Activated CD4-positive, CD25-positive, alpha-beta regulatory T cell treated with anti-CD3 and anti-CD28 coated beads, Interleukin-2, amount 50 U/mL, for 16 hours (primary cell): ENCODE data around the gene ICA1.
"Not testable (repeated sequence)": the region's sequence is repeated elsewhere in the genome, so short reads cannot be mapped to it uniquely, and the experiment has no call there.

Experiments
- DNase-seq: peaks from one replicate; pipeline ENCODE4 v3.0.0-alpha.2; 2020; ENCODE audit warnings: low read depth, low spot score

The ICA1 gene

DNA sequence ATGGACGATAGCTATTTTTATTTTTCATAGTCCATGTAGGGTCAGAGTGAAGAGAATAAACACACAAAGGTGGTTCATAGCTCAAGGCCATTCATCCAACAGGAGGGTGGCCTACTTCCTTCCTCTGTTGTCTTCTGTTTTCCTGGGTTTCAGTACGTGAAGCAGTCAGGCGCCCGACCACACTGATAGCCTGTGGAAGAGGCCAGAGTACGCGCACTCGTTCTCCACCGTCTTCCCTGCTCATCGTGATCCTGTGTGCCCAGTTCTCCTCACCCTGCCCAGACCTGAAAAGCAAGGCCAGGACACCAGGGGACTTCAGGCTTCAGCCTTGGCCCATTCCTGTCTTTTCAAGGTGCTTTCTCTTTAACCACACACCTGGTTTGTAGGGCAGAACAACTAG, 158.7 kb downstream of the ICA1 start:
- DNase-seq, result no peak

DNA sequence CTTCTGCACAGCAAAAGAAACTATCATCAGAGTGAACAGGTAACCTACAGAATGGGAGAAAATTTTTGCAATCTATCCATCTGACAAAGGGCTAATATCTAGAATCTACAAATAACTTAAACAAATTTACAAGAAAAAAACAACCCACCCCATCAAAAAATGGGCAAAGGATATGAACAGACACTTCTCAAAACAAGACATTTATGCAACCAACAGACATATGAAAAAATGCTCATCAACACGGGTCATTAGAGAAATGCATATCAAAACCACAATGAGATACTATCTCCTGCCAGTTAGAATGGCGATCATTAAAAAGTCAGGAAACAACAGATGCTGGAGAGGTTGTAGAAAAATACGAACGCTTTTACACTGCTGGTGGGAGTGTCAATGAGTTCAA, 160.7 kb downstream of the ICA1 start:
- DNase-seq, result not testable (repeated sequence)

DNA sequence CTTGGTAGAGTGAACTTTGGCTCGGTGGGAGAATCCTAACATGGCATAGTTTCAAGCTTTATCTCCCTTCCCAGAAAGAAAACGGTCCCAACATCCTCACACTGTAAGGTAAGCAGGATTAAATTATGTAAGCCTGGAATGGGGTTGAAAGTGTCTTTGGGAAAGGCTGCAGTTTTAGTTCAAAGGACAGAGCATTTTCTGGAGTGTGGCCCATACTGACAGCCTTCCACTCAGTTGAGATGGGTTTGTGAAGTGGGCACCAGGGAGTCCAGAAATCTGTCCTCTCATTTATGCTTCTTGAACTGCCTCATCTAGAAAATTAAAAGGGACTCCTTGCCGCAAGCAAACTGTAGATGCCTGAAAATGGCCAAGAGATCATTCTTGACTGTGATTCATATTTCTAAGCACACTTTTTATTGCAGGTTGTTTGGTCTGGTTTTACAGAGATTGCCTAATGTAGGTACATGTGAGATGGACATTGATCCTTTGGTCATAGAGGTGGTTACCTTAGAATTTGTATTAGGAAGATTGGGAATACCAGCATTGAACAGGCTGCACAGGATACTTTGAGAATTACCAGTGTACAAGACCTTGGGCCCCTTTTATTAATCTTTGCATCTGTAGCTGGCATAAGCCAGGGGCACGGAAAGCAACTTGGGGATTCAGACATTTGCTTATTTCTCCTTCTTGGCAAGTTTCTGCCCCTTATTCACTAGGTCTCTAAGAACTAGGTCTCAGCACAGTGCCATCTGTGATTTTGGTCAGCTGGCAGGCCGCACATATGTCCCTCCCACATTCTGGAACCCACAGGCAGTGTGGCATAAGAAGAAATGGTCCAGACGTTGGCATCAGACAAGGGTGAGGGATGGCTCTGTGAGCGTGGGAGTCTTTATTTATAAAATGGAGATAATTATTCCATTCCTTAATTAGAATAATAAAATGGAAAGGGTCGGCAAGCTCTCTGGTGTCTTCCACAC, 167.5 kb downstream of the ICA1 start:
- DNase-seq, result no peak

DNA sequence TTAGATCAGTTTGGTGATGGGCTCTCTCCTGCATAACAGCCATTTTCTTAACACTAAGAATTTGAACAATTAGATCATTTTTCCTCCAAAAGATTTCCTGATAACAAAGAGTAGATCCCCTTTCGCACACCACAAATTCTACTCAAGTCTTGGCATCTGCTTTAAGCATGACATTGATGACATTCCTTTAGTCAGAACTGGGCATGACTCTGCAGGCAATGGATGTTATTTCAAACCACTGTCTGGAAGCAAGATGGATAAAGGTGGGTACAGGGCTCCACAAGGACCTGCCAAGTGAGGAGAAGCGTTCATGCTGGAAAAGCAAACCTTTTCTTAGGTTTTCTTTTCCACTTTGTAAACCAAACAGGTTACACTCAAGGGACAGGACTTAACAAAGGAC, 169.8 kb downstream of the ICA1 start:
- DNase-seq, result no peak

DNA sequence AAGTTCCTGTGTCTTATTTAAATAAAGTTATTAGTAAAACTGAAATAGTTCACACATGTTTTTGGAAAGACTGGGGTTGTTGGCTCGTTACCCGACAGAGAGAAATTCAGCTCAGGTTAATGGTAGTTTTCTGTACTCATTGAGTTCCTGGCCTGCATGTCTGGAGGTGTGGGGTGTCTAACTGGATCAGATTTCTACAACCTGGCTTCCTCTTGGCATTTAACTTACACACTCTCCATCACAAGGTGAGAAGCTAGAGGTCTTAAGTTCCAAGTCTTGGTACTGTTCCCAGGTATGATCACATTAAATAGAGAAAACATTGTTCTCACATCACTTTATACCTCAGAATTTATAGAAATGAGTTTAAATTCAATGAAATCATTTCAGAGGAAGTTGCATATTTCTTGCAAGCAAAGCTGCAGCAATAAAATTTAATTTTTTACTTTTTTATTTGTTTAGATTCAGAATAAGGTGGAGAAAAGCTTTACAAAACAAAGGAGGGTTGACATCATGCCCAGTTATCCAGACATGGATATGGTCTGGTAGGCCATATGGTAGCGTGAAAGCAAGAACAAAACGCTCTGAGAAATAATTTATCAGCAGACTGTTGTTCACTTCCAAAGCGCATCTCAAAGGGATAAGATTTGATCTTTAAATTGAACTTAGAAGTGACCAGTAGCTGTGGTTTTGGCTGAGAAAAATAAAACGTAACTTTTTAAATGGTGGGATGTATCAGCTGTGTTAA, 172.8 kb downstream of the ICA1 start:
- no peak for DNase-seq

DNA sequence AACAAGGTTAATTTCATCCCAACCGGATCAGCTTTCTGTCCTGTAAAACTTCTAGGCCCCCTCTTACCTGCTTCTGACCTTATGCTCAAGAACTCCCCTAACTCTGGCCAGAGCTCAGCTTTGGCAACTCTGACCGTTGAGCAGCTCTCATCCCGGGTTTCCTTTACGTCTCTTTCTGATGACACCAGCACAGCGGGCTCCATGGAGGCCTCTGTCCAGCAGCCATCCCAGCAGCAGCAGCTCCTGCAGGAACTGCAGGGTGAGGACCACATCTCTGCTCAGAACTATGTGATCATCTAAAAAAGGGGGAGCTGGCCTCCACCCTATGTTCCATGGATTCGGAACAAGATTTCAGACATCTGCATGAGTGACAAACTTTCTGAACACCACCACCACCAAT, 175.7 kb downstream of the ICA1 start:
- DNase-seq, result no peak

DNA sequence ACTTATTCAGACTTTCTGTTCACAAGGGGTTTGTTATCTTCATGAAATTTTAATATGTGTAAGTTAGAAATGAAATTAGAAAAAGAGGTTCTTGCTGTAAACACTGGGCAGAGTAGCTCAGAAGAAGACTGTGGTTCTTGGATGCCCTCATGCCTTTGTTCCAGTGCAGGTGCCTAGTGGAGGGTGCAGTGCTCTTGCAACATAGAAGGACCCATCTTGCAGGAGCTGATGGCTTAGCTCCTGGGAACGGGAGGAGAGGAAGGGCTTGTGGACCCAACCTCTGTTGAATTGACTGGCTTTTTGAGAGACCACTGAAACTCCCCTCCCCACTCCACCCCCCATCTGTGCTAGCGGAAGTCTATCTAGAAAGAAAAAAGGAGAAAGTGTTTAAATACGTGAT, 176.5 kb downstream of the ICA1 start:
- no peak for DNase-seq

DNA sequence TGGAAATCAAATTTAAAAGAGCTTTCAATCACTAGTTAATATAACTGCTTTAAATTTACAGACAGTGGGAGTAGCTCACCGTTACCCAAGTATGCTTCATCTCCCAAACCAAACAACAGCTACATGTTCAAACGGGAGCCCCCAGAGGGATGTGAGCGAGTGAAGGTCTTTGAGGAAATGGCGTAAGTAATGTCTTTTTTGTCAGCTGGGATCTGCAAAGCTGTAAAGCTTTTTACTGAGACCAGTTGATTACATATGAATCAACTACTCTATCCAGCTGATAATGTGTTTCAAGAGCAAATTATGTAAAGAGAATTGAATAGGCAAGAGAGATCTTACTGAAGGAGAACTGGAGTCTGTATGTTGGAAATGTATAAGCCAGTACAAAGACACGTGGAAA, 177.1 kb downstream of the ICA1 start:
- no peak for DNase-seq

DNA sequence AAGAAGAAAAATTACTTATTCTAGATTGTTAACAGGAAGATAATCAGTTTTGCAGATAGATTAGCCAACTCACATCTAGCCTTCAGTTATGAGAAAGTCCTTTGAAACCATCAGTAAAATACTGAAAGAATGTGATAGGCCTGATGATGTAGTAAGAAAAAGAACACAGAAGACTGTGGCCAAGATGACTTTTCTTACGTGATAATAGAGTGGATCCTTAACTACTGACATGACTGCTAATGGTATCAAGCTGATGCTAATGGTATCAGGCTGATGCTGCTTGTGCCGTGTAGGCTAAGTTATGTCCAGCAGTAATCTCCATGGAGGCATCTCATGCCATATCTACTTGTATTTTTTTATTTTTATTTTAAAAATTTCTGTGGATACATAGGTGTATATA, 179.2 kb downstream of the ICA1 start:
- no peak for DNase-seq

DNA sequence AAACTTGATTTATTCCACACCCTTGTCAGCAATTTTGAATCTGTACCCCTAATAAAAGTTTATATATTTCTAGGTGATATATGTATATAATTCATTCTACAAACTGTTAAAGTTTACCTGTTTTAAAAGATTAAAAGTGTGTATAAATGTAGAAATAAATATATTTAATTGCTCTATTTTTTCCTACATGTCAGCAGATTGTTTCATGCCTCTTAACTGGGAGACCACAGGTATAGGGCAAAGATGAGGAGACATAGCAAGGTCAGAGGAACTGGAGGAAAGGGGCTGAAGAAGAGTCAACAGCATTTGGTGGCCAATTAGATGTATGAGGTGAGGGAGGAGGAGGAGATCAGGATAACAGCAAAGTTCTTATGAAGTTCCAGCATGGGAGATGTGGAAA, 183.5 kb downstream of the ICA1 start:
- no peak for DNase-seq

DNA sequence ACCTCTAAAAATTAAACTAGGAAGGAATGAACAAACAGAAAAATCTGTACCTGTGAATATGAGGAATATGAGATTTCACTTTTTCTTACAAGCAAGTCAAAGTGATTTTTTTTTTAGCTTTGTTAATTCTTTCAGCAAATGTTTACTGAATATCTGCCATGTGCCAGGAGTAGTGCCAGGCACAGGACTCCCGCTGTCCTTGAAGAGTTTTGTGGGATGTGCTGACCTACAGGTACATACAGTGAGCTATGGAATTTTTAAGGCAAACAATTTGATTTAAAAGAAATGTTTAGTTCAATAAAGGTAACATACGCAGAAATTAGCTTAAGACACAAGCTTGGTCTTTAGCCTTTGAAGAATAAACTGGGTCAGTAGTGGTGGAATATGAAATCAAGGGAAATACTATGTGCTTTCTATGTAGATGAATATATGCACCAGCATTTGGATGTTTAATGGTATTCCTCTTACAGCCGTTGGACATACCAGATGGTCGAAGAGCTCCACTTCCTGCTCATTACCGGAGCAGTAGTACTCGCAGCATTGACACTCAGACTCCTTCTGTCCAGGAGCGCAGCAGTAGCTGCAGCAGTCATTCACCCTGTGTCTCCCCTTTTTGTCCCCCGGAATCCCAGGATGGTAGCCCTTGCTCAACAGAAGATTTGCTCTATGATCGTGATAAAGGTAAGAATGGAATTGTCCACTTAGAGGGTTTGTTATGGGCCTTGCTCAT, 191.4 kb downstream of the ICA1 start:
- DNase-seq, result no peak

DNA sequence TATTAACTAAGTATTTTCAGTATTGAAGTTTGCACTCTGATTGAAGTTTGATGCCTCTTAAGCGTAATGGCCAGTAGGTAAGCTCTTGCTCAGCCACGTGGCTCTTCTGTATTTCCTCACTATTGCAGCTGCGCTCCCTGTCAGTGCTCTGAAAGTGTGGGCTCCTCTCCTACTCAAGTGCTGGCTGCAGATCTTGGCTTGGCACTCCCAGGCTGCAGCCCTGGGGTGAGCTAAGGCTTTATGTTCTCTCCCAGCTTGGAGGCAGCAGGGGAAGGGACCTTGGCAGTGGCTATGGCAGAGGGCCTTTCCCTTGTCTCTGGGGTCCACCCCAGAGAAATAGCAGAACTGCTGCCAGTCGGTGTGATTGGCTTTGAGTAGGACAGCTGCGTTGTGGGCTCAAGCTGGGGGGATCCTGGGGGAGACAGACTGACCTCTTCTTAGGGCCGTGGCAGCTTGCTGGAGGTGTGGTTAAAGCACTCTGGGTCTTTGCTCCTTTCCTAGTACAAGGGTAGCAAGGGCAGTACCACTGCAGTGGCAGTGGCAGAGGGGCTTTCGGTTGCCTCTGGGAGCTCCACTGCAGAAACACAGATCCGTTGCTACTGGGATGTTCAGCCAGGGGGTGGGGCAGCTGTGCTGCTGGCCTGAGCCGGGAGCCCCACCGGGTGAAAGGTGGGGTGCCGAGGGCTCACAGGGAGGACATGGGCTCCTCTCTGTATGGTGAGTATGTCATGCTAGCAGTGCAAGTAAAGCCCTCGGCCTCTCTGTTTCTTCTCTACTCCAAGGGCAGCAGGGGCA, 192.9 kb downstream of the ICA1 start:
- DNase-seq, result no peak

DNA sequence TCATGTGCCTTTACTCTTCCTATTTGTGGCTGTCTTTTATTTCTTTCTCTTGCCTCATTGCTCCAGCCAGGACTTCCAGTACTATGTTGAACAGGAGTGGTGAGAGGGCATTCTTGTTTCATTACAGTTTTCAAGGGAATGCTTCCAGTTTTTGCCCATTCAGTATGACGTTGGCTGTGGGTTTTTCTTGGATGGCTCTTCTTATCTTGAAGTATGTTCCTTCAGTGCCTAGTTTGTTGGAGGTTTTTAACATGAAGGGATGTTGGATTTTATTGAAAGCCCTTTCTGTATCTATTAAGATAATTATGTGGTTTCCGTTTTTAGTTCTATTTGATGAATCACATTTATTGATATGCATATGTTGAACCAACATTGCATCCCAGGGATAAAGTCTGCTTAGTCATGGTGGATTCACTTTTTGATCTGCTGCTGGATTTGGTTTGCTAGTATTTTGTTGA, 196.6 kb downstream of the ICA1 start:
- DNase-seq, result no peak

DNA sequence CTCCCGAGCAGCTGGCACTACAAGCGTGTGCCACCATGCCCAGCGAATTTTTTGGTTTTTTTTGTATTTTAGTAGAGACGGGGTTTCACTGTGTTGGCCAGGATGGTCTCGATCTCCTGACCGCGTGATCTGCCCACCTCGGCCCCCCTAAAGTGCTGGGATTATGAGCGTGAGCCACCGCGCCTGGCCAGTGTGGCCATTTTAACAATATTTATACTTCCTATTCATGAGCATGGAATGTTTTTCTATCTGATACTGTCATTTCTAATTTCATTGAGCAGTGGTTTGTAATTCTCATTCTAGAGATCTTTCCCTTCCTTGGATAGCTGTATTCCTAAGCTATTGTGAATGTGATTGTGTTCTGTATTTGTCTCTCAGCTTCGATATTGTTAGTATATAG, 197.1 kb downstream of the ICA1 start:
- DNase-seq, result no peak

DNA sequence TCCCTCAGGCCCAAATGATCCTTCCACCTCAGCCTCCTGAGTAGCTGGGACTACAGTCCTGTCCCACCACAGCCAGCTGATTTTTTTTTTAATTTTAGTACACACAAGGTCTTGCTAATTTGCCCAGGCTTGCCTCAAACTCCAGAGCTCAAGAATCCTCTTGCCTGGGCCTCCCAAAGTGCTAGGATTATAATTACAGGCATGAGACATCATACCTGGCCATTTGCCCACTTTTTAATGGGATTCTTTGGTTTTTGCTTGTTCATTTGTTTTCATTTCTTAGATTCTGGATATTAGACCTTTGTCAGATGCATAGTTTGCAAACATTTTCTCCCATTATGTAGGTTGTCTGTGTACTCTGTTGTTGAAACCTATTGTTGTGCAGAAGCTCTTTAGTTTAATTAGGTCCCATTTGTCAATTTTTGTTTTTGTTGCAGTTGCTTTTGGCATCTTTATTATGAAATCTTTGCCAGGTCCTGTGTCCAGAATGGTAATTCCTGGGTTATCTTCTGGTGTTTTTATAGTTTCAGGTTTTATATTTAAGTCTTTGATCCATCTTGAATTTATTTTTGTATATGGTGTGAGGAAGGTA, 198.2 kb downstream of the ICA1 start:
- DNase-seq, result no peak

DNA sequence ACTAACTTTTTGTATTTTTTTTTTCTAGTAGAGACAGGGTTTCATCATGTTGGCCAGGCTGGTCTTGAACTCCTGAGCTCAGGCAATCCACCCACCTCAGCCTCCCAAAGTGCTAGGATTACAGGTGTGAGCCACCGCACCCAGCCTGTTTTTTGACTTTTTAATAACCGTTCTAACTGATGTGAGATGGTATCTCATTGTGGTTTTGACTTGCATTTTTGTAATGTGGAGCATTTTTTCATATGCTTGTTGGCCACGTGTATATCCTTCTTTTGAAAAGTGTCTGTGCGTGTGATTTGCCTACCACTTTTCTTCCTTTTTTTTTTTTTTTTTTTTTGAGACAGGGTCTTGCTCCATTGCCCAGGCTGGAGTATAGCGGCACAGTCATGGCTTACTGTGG, 198.7 kb downstream of the ICA1 start:
- not testable (repeated sequence) for DNase-seq
